ENCODE results near the gene LIN37. TPM values are rescaled to one million over a fixed set of nuclear protein-coding genes. Genes with fewer than 3 reads are reported as not detected.
A peak's percentile ranks its signal among the peaks of the same experiment; 100 is the strongest.

Gene LIN37
- total and polyA plus RNA-seq, 9 of the 15 experiments (the other 6 are each of a cell fraction or from before 2014, with no cell fraction given): 1.2 to 12.5 (median 8.6) TPM

DNA sequence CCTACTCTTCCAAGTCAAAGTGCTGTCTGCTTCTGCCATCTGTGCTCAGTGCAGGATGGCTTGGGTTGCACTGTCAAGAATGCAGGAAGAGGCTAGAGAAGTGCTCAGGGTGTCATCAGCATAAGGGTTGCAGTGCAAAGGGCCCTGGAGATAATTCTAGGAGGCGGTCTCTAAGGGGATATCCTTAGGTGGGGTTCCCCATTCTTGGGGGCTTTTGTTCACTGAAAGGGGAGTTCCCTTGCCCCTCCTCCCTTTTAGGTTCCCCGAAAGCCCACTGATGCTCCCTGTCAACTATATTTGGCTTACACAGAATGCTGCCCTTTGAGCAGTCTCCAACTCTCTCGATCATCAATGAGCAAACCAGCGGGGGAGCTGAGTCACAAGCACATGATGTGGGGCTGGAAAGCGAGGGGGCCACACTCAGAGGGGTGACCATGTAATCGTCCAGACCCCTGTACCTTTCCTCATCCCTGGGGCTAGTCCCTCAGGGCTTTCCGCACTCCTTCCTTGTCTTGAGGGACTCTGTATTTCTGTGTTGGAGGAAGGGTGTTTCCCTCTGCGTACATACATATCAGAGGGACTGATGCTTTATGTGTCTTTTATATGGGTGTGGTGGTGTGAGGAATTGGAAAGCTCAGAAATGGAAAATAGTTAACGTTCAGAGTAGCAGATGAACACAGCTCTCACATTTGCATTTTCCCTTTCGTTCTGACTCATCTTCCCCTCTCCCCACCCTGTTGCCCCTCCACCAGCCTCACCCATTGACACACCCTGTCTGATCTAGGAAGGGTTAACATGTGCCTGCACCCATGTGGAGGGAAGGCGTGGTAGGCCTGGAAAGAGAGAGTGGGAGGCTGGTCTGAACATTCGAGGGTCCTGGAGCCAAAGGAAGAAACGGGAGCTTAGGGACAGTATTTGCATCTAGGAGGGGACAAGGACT is 37.3 kb upstream of the LIN37 start:
- Histone ChIP-seq H3K4me2 (ENCODE audit: insufficient read depth, low read length) (no peak overlapping the region), H3K9me3 (replicated peaks; ENCODE audit: control insufficient read depth, insufficient read depth, low read depth, low read length) (no peaks in the 10 kb centered on the region), H3K27me3 (ENCODE audit: control insufficient read depth in 2 of 2, insufficient read depth in 2 of 2, low read length in 2 of 2) (peaks cover 25 to 75% of the 10 kb centered on the region in 2 experiments), H3K9me1 (ENCODE audit: control insufficient read depth, insufficient read depth, low read length) (no peaks in the 10 kb centered on the region), H3K4me3 (no peak overlapping the region), H3K27ac (ENCODE audit: extremely low read depth, low read depth, low read length) (no peak overlapping the region), H3K9ac (ENCODE audit: insufficient read depth in 1 of 2, low read depth in 2 of 2, low read length in 2 of 2) (no peak overlapping the region), H3K36me3 (ENCODE audit: control insufficient read depth, insufficient read depth, low read length) (no peaks in the 10 kb centered on the region), H4K20me1 (replicated peaks; ENCODE audit: control insufficient read depth, insufficient read depth, low read length) (no peaks in the 10 kb centered on the region), H3K79me2 (ENCODE audit: control insufficient read depth, insufficient read depth, low read length) (no peaks in the 10 kb centered on the region; the same call in 2 of the 3 replicates), H3K4me1 (replicated peaks in 1 of 2; ENCODE audit: control insufficient read depth in 2 of 2, insufficient read depth in 2 of 2, low read length in 2 of 2) (peaks cover 3 to 20% of the 10 kb centered on the region in 2 experiments), H2AFZ (ENCODE audit: low read depth, low read length) (no peak overlapping the region)
- no peak for ATAC-seq
- intact Hi-C loops (cut with micrococcal nuclease): no loop called here
- whole genome bisulfite sequencing (ENCODE audit: insufficient coverage, low coverage, missing lambda C conversion rate): 8% methylated on average over 13 of the region's 13 CpGs
- in situ Hi-C loops (cut with MboI): no loop called here
- BruUV-seq (replicated peaks): no TSS peak
- no peak for DNase-seq (ENCODE audit: extremely low read depth in 1 of 4, low spot score in 3 of 4)
- TF ChIP-seq ZMIZ1 (IDR thresholded peaks at IDR 0.05; ENCODE audit: low read depth in 2 of 2, low read length in 2 of 2) (no peak), NCOA6 (IDR thresholded peaks at IDR 0.05) (no peak), NR2C2 (CRISPR knock-in tag; IDR thresholded peaks at IDR 0.05) (no peak), NR2C2 (tag; IDR thresholded peaks at IDR 0.05) (no peak), ZNF274 (IDR thresholded peaks at IDR 0.05; ENCODE audit: borderline replicate concordance, low read depth, low read length) (no peak), ERF (CRISPR knock-in tag; IDR thresholded peaks at IDR 0.05) (no peak), POLR3G (IDR thresholded peaks at IDR 0.05; ENCODE audit: extremely low read depth, insufficient read length, insufficient replicate concordance) (no peak), ZNF780A (CRISPR knock-in tag; IDR thresholded peaks at IDR 0.05) (no peak), TCF3 (CRISPR knock-in tag; IDR thresholded peaks at IDR 0.05) (no peak), PRMT5 (CRISPR knock-in tag; IDR thresholded peaks at IDR 0.05) (no peak), ZNF583 (CRISPR knock-in tag; IDR thresholded peaks at IDR 0.05) (no peak), RAD21 (CRISPR knock-in tag; conservative IDR thresholded peaks at IDR 0.05 in 1 of 2, IDR thresholded peaks at IDR 0.05 in 1 of 2) (no peak), SMARCE1 (IDR thresholded peaks at IDR 0.05) (no peak), EHMT2 (IDR thresholded peaks at IDR 0.05) (no peak)
- peak; percentile 11 for FAIRE-seq
- CTCF ChIA-PET (ENCODE audit: low intra/inter-chr PET ratio): no interaction called here
- POLR2A ChIA-PET: interaction anchor here (0.6 to 0.9 kb wide), 2 partner anchors 11 to 471 kb away, joined by 3 read pairs; no protein-coding TSS in a partner anchor

Measured in K562 (cell line).